ENCODE measurements around the gene STARD13.

Gene STARD13

DNA sequence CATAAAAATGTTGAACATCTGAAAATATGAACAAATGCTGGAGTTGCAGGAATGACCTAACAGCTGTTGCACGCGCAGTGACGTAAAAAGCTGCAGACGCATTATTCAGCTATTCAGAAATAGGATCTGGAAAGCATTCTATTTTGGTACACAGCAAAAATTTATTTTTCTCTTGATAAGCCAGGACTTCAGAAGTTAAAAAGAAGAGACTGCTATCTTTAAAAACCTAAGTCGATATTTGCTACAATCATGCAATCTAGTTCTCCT is 36.9 kb upstream of the STARD13 start:
- H3K9me3 ChIP-seq (ENCODE audit: control insufficient read depth in 1 of 2, low read length in 2 of 2): peaks cover 0 to 6% of the 10 kb centered on the region in 2 donors
- H3K9ac ChIP-seq (ENCODE audit: low read depth in 1 of 2, low read length in 2 of 2): no peak overlapping the region
- H3K4me3 ChIP-seq (ENCODE audit: low read depth in 1 of 2, low read length in 2 of 2): no peak overlapping the region
- H3K4me1 ChIP-seq (ENCODE audit: control insufficient read depth in 1 of 2, insufficient read depth in 2 of 2, low read length in 2 of 2): no peaks in the 10 kb centered on the region
- H3K27me3 ChIP-seq (ENCODE audit: control insufficient read depth in 1 of 2, insufficient read depth in 2 of 2, low read length in 2 of 2): no peaks in the 10 kb centered on the region
- no peaks in the 10 kb centered on the region for H3K36me3 ChIP-seq (ENCODE audit: control insufficient read depth in 1 of 2, insufficient read depth in 2 of 2, low read length in 2 of 2)
- H3K27ac ChIP-seq (ENCODE audit: low read depth, low read length): no peak overlapping the region

DNA sequence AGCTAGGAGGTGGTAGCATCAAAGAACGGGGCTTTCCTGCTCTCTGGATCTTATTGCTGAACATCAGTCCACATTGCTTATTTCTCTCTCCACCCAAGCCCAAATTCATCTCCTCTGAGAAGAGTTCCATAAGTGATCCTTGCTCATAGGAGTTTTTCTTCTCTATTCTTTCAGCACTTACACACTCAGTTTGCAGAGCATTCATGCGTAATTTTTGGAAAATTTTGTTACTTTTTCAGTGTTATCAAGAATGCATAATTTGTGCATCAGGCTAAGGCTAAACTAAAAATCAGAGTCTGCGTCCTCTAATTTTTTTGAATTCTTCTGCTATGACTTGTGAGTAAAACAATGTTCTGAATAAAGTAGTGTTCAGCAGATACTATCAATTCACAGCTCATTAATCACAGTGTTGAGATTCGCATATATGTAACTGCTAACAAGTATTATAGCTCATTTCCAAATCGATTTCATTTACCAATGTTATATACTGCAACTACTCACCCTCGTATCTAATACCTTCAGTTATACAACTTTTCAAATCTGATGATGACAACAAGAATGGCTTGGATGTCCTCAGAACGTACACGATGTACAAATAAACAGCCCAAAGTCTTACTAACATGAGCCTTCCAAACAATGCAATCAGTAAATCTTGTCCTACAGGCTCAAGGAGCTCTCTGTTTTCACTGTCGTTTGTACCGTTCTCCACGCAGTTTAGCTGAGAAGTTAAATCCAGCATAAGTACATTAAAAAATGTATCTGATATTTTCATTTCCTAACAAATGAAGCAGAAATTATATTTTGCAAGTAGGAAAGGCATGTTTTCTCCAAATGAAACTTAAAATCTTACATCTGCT is 36.4 kb upstream of the STARD13 start:
- H3K27ac ChIP-seq (ENCODE audit: low read depth, low read length): no peak overlapping the region

DNA sequence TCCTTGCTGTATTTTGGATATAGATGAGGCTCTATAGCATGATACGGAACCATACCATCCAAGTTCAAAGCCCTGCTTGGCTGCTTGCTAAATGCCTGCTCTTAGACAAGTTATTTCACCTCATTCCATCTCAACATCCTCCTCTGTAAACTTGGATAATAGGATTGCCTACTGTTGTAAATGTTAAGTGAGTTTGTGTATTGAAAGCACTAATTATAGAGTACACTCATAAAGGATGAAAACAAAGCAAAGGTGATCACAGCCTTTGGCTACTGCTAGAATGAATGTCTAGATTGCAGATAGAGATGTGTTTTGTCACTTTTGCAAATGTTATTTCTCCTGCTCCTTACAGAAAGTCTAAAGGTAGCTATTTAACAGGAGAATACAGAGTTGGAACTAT is 34.3 kb upstream of the STARD13 start:
- Histone ChIP-seq H3K9ac (ENCODE audit: low read depth in 1 of 2, low read length in 2 of 2) (no peak overlapping the region), H3K4me3 (ENCODE audit: low read depth in 1 of 2, low read length in 2 of 2) (no peak overlapping the region), H3K4me1 (ENCODE audit: control insufficient read depth in 1 of 2, insufficient read depth in 2 of 2, low read length in 2 of 2) (no peaks in the 10 kb centered on the region), H3K27me3 (ENCODE audit: control insufficient read depth in 1 of 2, insufficient read depth in 2 of 2, low read length in 2 of 2) (no peaks in the 10 kb centered on the region), H3K27ac (ENCODE audit: low read depth, low read length) (no peak overlapping the region), H3K36me3 (ENCODE audit: control insufficient read depth in 1 of 2, insufficient read depth in 2 of 2, low read length in 2 of 2) (no peaks in the 10 kb centered on the region), H3K9me3 (ENCODE audit: control insufficient read depth in 1 of 2, low read length in 2 of 2) (peaks cover 0 to 6% of the 10 kb centered on the region in 2 donors)

More for the DNA sequence above, 36.4 kb upstream of the STARD13 start:
- Histone ChIP-seq H3K27me3 (ENCODE audit: control insufficient read depth in 1 of 2, insufficient read depth in 2 of 2, low read length in 2 of 2) (no peaks in the 10 kb centered on the region), H3K36me3 (ENCODE audit: control insufficient read depth in 1 of 2, insufficient read depth in 2 of 2, low read length in 2 of 2) (no peaks in the 10 kb centered on the region), H3K9ac (ENCODE audit: low read depth in 1 of 2, low read length in 2 of 2) (no peak overlapping the region), H3K4me3 (ENCODE audit: low read depth in 1 of 2, low read length in 2 of 2) (no peak overlapping the region), H3K9me3 (ENCODE audit: control insufficient read depth in 1 of 2, low read length in 2 of 2) (peaks cover 0 to 6% of the 10 kb centered on the region in 2 donors), H3K4me1 (ENCODE audit: control insufficient read depth in 1 of 2, insufficient read depth in 2 of 2, low read length in 2 of 2) (no peaks in the 10 kb centered on the region)

DNA sequence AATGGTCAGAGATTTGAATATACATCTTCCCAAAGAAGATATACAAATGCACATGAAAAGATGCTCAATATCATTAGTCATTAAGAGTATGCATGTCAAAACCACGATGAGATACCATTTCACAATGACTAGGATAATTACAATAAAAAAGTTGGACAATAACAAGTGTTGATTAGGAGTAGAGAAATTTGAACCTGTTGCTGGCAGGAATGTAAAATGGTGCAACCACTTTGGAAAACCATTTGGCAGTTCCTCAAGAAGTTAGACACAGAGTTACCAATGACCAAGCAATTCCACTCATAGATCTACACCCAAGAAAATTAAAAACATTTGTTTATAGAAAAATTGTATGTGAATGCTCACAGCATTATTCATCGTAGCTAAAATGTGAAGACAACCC is 33.2 kb upstream of the STARD13 start:
- H3K36me3 ChIP-seq (ENCODE audit: control insufficient read depth in 1 of 2, insufficient read depth in 2 of 2, low read length in 2 of 2): no peaks in the 10 kb centered on the region
- peaks cover 0 to 6% of the 10 kb centered on the region in 2 donors for H3K9me3 ChIP-seq (ENCODE audit: control insufficient read depth in 1 of 2, low read length in 2 of 2)

DNA sequence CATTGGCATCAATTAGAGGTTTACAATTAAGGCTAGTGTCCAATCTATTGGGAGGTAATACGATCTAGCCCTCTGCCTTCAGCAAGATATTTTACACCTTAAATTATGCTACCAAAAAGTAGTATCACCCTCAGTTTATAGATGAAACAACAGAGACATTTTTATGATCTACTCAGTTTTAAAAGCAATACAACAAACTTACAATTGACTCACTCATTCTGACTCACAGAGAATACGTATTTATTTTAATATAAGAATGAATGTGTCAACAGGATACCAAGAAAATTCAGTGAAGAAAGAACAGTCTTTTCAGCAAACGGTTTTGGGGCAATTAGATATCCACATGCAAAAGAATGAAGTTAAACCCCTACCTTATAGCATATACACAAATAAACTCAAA is 32.5 kb upstream of the STARD13 start:
- H3K4me3 ChIP-seq (ENCODE audit: low read depth in 1 of 2, low read length in 2 of 2): no peak overlapping the region
- H3K9me3 ChIP-seq (ENCODE audit: control insufficient read depth in 1 of 2, low read length in 2 of 2): peaks cover 0 to 6% of the 10 kb centered on the region in 2 donors
- no peaks in the 10 kb centered on the region for H3K27me3 ChIP-seq (ENCODE audit: control insufficient read depth in 1 of 2, insufficient read depth in 2 of 2, low read length in 2 of 2)
- H3K9ac ChIP-seq (ENCODE audit: low read depth in 1 of 2, low read length in 2 of 2): no peak overlapping the region
- H3K4me1 ChIP-seq (ENCODE audit: control insufficient read depth in 1 of 2, insufficient read depth in 2 of 2, low read length in 2 of 2): no peaks in the 10 kb centered on the region
- no peaks in the 10 kb centered on the region for H3K36me3 ChIP-seq (ENCODE audit: control insufficient read depth in 1 of 2, insufficient read depth in 2 of 2, low read length in 2 of 2)
- no peak overlapping the region for H3K27ac ChIP-seq (ENCODE audit: low read depth, low read length)

More for the DNA sequence above, 33.2 kb upstream of the STARD13 start:
- H3K27me3 ChIP-seq (ENCODE audit: control insufficient read depth in 1 of 2, insufficient read depth in 2 of 2, low read length in 2 of 2): no peaks in the 10 kb centered on the region
- no peak overlapping the region for H3K4me3 ChIP-seq (ENCODE audit: low read depth in 1 of 2, low read length in 2 of 2)
- no peak overlapping the region for H3K9ac ChIP-seq (ENCODE audit: low read depth in 1 of 2, low read length in 2 of 2)
- no peak overlapping the region for H3K27ac ChIP-seq (ENCODE audit: low read depth, low read length)
- H3K4me1 ChIP-seq (ENCODE audit: control insufficient read depth in 1 of 2, insufficient read depth in 2 of 2, low read length in 2 of 2): no peaks in the 10 kb centered on the region

DNA sequence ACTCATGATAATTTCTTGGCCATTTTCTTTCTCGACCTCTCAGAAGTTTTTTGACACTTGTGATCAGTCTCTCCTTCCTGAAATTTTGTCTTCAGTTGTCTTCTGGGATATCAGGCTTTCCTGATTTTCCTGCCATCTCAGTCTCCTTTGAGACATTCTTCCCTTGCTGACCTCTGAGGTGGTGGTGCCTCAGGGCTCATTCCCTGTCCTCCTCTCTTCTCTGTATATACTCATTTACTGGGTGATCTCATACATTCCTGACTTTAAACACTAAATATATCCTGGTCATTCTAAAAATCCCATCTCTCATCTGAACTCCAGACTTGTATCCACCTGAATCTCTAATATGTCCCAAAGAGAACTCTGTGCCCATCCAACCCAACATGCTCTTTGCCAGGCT is 31.3 kb upstream of the STARD13 start:
- H3K27ac ChIP-seq (ENCODE audit: low read depth, low read length): no peak overlapping the region
- no peak overlapping the region for H3K4me3 ChIP-seq (ENCODE audit: low read depth in 1 of 2, low read length in 2 of 2)
- no peaks in the 10 kb centered on the region for H3K36me3 ChIP-seq (ENCODE audit: control insufficient read depth in 1 of 2, insufficient read depth in 2 of 2, low read length in 2 of 2)
- H3K4me1 ChIP-seq (ENCODE audit: control insufficient read depth in 1 of 2, insufficient read depth in 2 of 2, low read length in 2 of 2): no peaks in the 10 kb centered on the region
- no peak overlapping the region for H3K9ac ChIP-seq (ENCODE audit: low read depth in 1 of 2, low read length in 2 of 2)
- no peaks in the 10 kb centered on the region for H3K27me3 ChIP-seq (ENCODE audit: control insufficient read depth in 1 of 2, insufficient read depth in 2 of 2, low read length in 2 of 2)
- peaks cover 0 to 6% of the 10 kb centered on the region in 2 donors for H3K9me3 ChIP-seq (ENCODE audit: control insufficient read depth in 1 of 2, low read length in 2 of 2)

DNA sequence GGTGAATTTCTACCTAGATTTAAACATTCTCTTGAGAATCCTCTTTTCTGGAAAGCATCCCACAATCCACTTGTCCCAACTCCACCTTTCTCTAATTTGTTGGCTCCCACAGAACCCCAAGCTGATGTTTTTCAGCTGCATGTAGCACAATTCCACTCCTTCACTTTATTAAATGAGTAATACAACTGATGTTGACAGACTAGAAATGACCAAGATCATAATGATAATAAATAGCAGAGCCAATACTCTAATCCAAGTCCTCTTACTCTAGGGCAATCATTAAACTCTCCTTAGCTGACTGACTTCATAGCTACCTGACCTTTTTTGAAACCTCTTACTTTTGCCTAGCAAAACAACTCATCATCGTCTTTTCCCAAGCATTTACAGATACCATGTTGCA is 27.9 kb upstream of the STARD13 start:
- no peaks in the 10 kb centered on the region for H3K4me1 ChIP-seq (ENCODE audit: control insufficient read depth in 1 of 2, insufficient read depth in 2 of 2, low read length in 2 of 2)
- no peaks in the 10 kb centered on the region for H3K36me3 ChIP-seq (ENCODE audit: control insufficient read depth in 1 of 2, insufficient read depth in 2 of 2, low read length in 2 of 2)
- no peak overlapping the region for H3K27ac ChIP-seq (ENCODE audit: low read depth, low read length)
- no peak overlapping the region for H3K9ac ChIP-seq (ENCODE audit: low read depth in 1 of 2, low read length in 2 of 2)
- no peaks in the 10 kb centered on the region for H3K27me3 ChIP-seq (ENCODE audit: control insufficient read depth in 1 of 2, insufficient read depth in 2 of 2, low read length in 2 of 2)
- H3K4me3 ChIP-seq (ENCODE audit: low read depth in 1 of 2, low read length in 2 of 2): no peak overlapping the region
- H3K9me3 ChIP-seq (ENCODE audit: control insufficient read depth in 1 of 2, low read length in 2 of 2): peaks cover 0 to 6% of the 10 kb centered on the region in 2 donors

DNA sequence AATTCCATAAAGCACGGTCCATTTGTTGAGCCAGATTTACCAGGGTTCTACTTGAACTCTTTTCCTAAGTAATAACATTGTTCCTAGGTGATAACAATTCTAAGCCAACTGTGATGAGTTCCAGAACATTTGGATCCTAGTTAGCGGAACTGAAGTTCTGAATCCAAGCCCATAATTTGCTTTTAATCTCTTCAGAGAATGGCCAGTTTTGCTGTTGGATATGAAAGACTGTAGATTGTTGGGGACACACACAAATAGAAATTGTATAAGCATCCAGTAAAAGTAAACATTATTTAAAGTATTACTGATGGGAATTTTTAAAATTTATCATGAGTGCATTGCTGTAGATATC is 27.3 kb upstream of the STARD13 start:
- peaks cover 0 to 2% of the 10 kb centered on the region in 2 donors for H3K9me3 ChIP-seq (ENCODE audit: control insufficient read depth in 1 of 2, low read length in 2 of 2)
- no peaks in the 10 kb centered on the region for H3K4me1 ChIP-seq (ENCODE audit: control insufficient read depth in 1 of 2, insufficient read depth in 2 of 2, low read length in 2 of 2)
- no peak overlapping the region for H3K4me3 ChIP-seq (ENCODE audit: low read depth in 1 of 2, low read length in 2 of 2)
- H3K27ac ChIP-seq (ENCODE audit: low read depth, low read length): no peak overlapping the region
- H3K27me3 ChIP-seq (ENCODE audit: control insufficient read depth in 1 of 2, insufficient read depth in 2 of 2, low read length in 2 of 2): no peaks in the 10 kb centered on the region
- no peaks in the 10 kb centered on the region for H3K36me3 ChIP-seq (ENCODE audit: control insufficient read depth in 1 of 2, insufficient read depth in 2 of 2, low read length in 2 of 2)
- H3K9ac ChIP-seq (ENCODE audit: low read depth in 1 of 2, low read length in 2 of 2): no peak overlapping the region

DNA sequence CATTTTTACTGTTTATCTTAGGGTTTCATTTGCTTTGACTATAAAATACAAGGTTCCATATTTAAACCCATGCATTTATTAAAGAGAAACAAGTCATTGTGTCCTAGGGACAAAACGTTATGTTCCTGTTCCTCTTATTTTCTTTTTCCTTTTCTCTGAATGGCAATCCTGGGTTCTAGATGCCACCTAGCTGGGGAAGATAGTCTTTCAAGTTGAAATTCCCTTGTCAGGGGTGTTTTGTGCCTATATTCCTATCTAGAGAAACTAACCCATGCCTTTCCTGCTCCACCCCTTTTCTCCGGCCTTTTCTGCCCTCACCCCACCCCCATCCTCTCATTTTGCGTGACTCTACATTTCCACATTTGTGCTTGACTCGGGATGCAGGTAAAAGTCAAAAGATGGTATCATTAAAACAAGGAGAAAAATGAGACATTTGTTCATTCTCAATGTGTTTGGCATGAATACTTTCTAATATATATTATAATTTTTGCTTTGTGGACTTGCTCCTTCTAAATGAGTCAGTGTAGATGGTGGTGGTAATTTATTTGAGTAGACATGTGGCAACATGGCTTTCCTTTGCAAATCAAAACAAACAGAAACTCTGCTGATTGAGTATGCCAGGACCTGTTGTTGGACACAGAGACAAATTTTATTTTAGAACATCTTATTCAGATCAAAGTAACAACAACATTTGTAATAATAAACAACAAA is 26.8 kb upstream of the STARD13 start:
- Histone ChIP-seq H3K27me3 (ENCODE audit: control insufficient read depth in 1 of 2, insufficient read depth in 2 of 2, low read length in 2 of 2) (no peaks in the 10 kb centered on the region), H3K9ac (ENCODE audit: low read depth in 1 of 2, low read length in 2 of 2) (no peak overlapping the region), H3K4me3 (ENCODE audit: low read depth in 1 of 2, low read length in 2 of 2) (no peak overlapping the region), H3K9me3 (ENCODE audit: control insufficient read depth in 1 of 2, low read length in 2 of 2) (no peaks in the 10 kb centered on the region), H3K36me3 (ENCODE audit: control insufficient read depth in 1 of 2, insufficient read depth in 2 of 2, low read length in 2 of 2) (no peaks in the 10 kb centered on the region), H3K4me1 (ENCODE audit: control insufficient read depth in 1 of 2, insufficient read depth in 2 of 2, low read length in 2 of 2) (no peaks in the 10 kb centered on the region), H3K27ac (ENCODE audit: low read depth, low read length) (no peak overlapping the region)

DNA sequence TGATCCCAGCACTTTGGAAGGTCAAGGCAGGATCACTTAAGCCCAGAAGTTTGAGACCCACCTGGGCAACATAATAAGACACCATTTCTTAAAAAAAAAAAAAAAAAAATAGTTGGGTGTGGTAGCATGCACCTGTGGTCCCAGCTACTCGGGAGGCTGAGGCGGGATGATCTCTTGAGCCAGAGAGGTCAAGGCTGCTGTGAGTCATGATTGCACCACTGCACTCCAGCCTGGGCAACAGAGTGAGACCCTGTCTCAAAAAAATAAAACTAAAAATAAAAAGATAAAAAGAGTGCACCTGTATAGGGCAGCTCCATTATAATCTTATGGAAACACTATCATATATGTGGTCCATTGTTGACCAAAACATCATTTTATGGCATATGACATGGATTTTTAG is 25.5 kb upstream of the STARD13 start:
- no peaks in the 10 kb centered on the region for H3K9me3 ChIP-seq (ENCODE audit: control insufficient read depth in 1 of 2, low read length in 2 of 2)
- H3K27me3 ChIP-seq (ENCODE audit: control insufficient read depth in 1 of 2, insufficient read depth in 2 of 2, low read length in 2 of 2): no peaks in the 10 kb centered on the region
- H3K9ac ChIP-seq (ENCODE audit: low read depth in 1 of 2, low read length in 2 of 2): no peak overlapping the region
- no peaks in the 10 kb centered on the region for H3K36me3 ChIP-seq (ENCODE audit: control insufficient read depth in 1 of 2, insufficient read depth in 2 of 2, low read length in 2 of 2)
- no peak overlapping the region for H3K27ac ChIP-seq (ENCODE audit: low read depth, low read length)
- no peak overlapping the region for H3K4me3 ChIP-seq (ENCODE audit: low read depth in 1 of 2, low read length in 2 of 2)
- H3K4me1 ChIP-seq (ENCODE audit: control insufficient read depth in 1 of 2, insufficient read depth in 2 of 2, low read length in 2 of 2): no peaks in the 10 kb centered on the region
